ENCODE results near the gene TMEM59L. TPM values are rescaled to one million over a fixed set of nuclear protein-coding genes. Genes with fewer than 3 reads are reported as not detected.

TMEM59L gene
- total and polyA plus RNA-seq, 2 of the 4 experiments (the other 2 are of a cell fraction) = under 0.01 to 5.9 TPM

- intact Hi-C loops (cut with micrococcal nuclease) = loop anchor here (10.0 kb wide), 2 partner anchors 174 to 216 kb away; no protein-coding TSS in a partner anchor
Measured at GRCh38 chr19:18670312-18670711, 57.6 kb downstream of the TMEM59L start.

More at GRCh38 chr19:18670312-18670711, 57.6 kb downstream of the TMEM59L start:
- H3K14ac ChIP-seq (replicated peaks; ENCODE audit: low read depth, low read length) = no peak overlapping the region
- H4K91ac ChIP-seq (ENCODE audit: insufficient read depth, low read depth, low read length) = no peak overlapping the region
- H4K8ac ChIP-seq (ENCODE audit: low read depth in 2 of 2, low read length in 2 of 2) = no peak overlapping the region
- H3K23ac ChIP-seq (ENCODE audit: low read depth, low read length) = no peak overlapping the region
- TF ChIP-seq RCOR1 (IDR thresholded peaks at IDR 0.05; ENCODE audit: insufficient replicate concordance, low read length) (no peak), CTCF (conservative IDR thresholded peaks at IDR 0.05; ENCODE audit: low read depth, low read length) (no peak), RAD21 (IDR thresholded peaks at IDR 0.05; ENCODE audit: low read length) (no peak), MAFK (IDR thresholded peaks at IDR 0.05; ENCODE audit: low read depth, low read length) (no peak), FOS (IDR thresholded peaks at IDR 0.05; ENCODE audit: low read depth, low read length) (no peak), USF2 (IDR thresholded peaks at IDR 0.05; ENCODE audit: low read depth, low read length) (no peak), SMC3 (IDR thresholded peaks at IDR 0.05; ENCODE audit: low read depth, low read length) (no peak), POLR2A (IDR thresholded peaks at IDR 0.05; ENCODE audit: low read depth, low read length) (no peak)
- no peak overlapping the region for H3K9ac ChIP-seq (ENCODE audit: low read depth, low read length)
- H2BK15ac ChIP-seq (ENCODE audit: low read depth, low read length) = no peak overlapping the region
- peaks cover 13% of the 10 kb centered on the region for H3K4me1 ChIP-seq (ENCODE audit: control insufficient read depth, insufficient read depth, low read length)
- H2BK120ac ChIP-seq (ENCODE audit: low read depth, low read length) = no peak overlapping the region
- no peaks in the 10 kb centered on the region for H3K9me1 ChIP-seq (ENCODE audit: insufficient read depth, low read length)
- H3K4me2 ChIP-seq (ENCODE audit: low read depth, low read length) = no peak overlapping the region
- H2AFZ ChIP-seq (replicated peaks; ENCODE audit: low read length, poor library complexity) = no peak overlapping the region
- no peaks in the 10 kb centered on the region for H3K27me3 ChIP-seq (ENCODE audit: control insufficient read depth, insufficient read depth, low read length)
- no peak overlapping the region for H3K56ac ChIP-seq (ENCODE audit: extremely low read depth, insufficient read depth, low read length)
- no peak for ATAC-seq (ENCODE audit: low read depth)
- 60% methylated on average over 1 of the region's 13 CpGs; no CpG with 5 or more reads in 1 of the 2 experiments for WGBS, 2 experiments (ENCODE audit: extremely low coverage in 2 of 2, insufficient read length in 1 of 2)
- H2BK20ac ChIP-seq (ENCODE audit: low read depth, low read length) = no peak overlapping the region
- dilution Hi-C loops (cut with HindIII; ENCODE audit: low sequenced_read_pairs, unreplicated experiment) (no loop called here), in situ Hi-C loops (cut with MboI; ENCODE audit: low sequenced_read_pairs) (no loop called here)
- H3K18ac ChIP-seq (ENCODE audit: low read depth, low read length) = no peak overlapping the region
- H3K4ac ChIP-seq (ENCODE audit: low read depth, low read length) = no peak overlapping the region
- DNase-seq = no peak
- CTCF ChIA-PET = no interaction called here
- H3K4me3 ChIP-seq (ENCODE audit: insufficient read depth, low read depth, low read length) = no peak overlapping the region
- H3K9me3 ChIP-seq (ENCODE audit: control insufficient read depth, insufficient read depth, low read length) = 0 out of 2 replicates have a peak, but pooled peaks cover 2% of the 10 kb centered on the region
- H2AK9ac ChIP-seq (replicated peaks; ENCODE audit: low read depth, low read length, poor library complexity) = peak overlapping the region; percentile 44
- POLR2A ChIA-PET (ENCODE audit: unreplicated experiment) = no interaction called here
- no TSS peak for BruUV-seq (replicated peaks)
- H2BK5ac ChIP-seq (ENCODE audit: low read depth, low read length, poor library complexity, severe bottlenecking) = no peak overlapping the region
- no peak overlapping the region for H4K5ac ChIP-seq (ENCODE audit: low read depth, low read length)
- peaks cover 0 to 5% of the 10 kb centered on the region in 2 experiments; a peak in 2 of 4 replicates for H3K79me1 ChIP-seq (ENCODE audit: low read depth in 1 of 2, low read length in 2 of 2)
- H2AK5ac ChIP-seq (ENCODE audit: low read depth, low read length) = no peak overlapping the region
- H4K20me1 ChIP-seq (ENCODE audit: insufficient read depth, low read length) = peaks cover 3% of the 10 kb centered on the region; the same call in 1 of the 2 replicates
- H3K27ac ChIP-seq (ENCODE audit: insufficient read depth, low read length) = no peak overlapping the region
- H3K36me3 ChIP-seq (ENCODE audit: control insufficient read depth, insufficient read depth, low read length) = peaks cover 21% of the 10 kb centered on the region

Data from IMR-90 (cell line).